Measurements from ENCODE around the gene CAVIN2. TPM values are rescaled to one million over a fixed set of nuclear protein-coding genes. Genes with fewer than 3 reads are reported as not detected.

The CAVIN2 gene
- total RNA-seq, 1 experiment from 2014 or later, result 2.3 TPM

GRCh38 chr2:191889931-191890330 is 43.0 kb upstream of the CAVIN2 start:
- no peak for DNase-seq
- Histone ChIP-seq H3K9me2 (ENCODE audit: insufficient read depth) (no peaks in the 10 kb centered on the region), H3K27me3 (ENCODE audit: insufficient read depth, low read depth) (no peaks in the 10 kb centered on the region), H4K20me1 (ENCODE audit: insufficient read depth) (no peaks in the 10 kb centered on the region), H3F3A (ENCODE audit: insufficient read depth, low read depth) (peaks cover 7% of the 10 kb centered on the region; the same call in 1 of the 2 replicates), H2AFZ (no peak overlapping the region), H3K4me3 (no peak overlapping the region), H3K4me2 (no peak overlapping the region), H3K4me1 (replicated peaks; ENCODE audit: insufficient read depth) (peaks cover 9% of the 10 kb centered on the region), H3K27ac (no peak overlapping the region), H3K36me3 (ENCODE audit: low read depth) (no peaks in the 10 kb centered on the region), H3K9me3 (ENCODE audit: insufficient read depth, low read depth) (peaks cover 7% of the 10 kb centered on the region; the same call in 1 of the 2 replicates), H3K79me2 (ENCODE audit: low read depth) (no peaks in the 10 kb centered on the region)
- TF ChIP-seq, protein P1, sequence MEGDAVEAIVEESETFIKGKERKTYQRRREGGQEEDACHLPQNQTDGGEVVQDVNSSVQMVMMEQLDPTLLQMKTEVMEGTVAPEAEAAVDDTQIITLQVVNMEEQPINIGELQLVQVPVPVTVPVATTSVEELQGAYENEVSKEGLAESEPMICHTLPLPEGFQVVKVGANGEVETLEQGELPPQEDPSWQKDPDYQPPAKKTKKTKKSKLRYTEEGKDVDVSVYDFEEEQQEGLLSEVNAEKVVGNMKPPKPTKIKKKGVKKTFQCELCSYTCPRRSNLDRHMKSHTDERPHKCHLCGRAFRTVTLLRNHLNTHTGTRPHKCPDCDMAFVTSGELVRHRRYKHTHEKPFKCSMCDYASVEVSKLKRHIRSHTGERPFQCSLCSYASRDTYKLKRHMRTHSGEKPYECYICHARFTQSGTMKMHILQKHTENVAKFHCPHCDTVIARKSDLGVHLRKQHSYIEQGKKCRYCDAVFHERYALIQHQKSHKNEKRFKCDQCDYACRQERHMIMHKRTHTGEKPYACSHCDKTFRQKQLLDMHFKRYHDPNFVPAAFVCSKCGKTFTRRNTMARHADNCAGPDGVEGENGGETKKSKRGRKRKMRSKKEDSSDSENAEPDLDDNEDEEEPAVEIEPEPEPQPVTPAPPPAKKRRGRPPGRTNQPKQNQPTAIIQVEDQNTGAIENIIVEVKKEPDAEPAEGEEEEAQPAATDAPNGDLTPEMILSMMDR (conservative IDR thresholded peaks at IDR 0.05), result no peak
- no peak for TF ChIP-seq EZH2 (IDR thresholded peaks at IDR 0.05; ENCODE audit: low read depth)
- intact Hi-C loops (cut with micrococcal nuclease; ENCODE audit: unreplicated experiment), result no loop called here
- CTCF ChIA-PET, result no interaction called here
- no TSS peak for BruUV-seq (replicated peaks)
- POLR2A ChIA-PET (ENCODE audit: unreplicated experiment), result no interaction called here

GRCh38 chr2:191888400-191889166 is 41.7 kb upstream of the CAVIN2 start:
- H4K20me1 ChIP-seq (ENCODE audit: insufficient read depth), result no peaks in the 10 kb centered on the region
- H3K36me3 ChIP-seq (ENCODE audit: low read depth), result no peaks in the 10 kb centered on the region
- ChIA-PET CTCF (no interaction called here), POLR2A (ENCODE audit: unreplicated experiment) (no interaction called here)
- H2AFZ ChIP-seq, result no peak overlapping the region
- no peaks in the 10 kb centered on the region for H3F3A ChIP-seq (ENCODE audit: insufficient read depth, low read depth)
- DNase-seq, result no peak
- intact Hi-C loops (cut with micrococcal nuclease; ENCODE audit: unreplicated experiment), result no loop called here
- no peaks in the 10 kb centered on the region for H3K9me2 ChIP-seq (ENCODE audit: insufficient read depth)
- BruUV-seq (replicated peaks), result no TSS peak
- H3K79me2 ChIP-seq (ENCODE audit: low read depth), result no peaks in the 10 kb centered on the region
- no peaks in the 10 kb centered on the region for H3K27me3 ChIP-seq (ENCODE audit: insufficient read depth, low read depth)
- no peak overlapping the region for H3K27ac ChIP-seq
- peaks cover 7% of the 10 kb centered on the region; the same call in 1 of the 2 replicates for H3K9me3 ChIP-seq (ENCODE audit: insufficient read depth, low read depth)
- TF ChIP-seq EZH2 (IDR thresholded peaks at IDR 0.05; ENCODE audit: low read depth), result no peak
- TF ChIP-seq, protein P1 (conservative IDR thresholded peaks at IDR 0.05), result no peak
- no peak overlapping the region for H3K4me2 ChIP-seq
- no peaks in the 10 kb centered on the region for H3K4me1 ChIP-seq (replicated peaks; ENCODE audit: insufficient read depth)
- H3K4me3 ChIP-seq, result no peak overlapping the region

DNA sequence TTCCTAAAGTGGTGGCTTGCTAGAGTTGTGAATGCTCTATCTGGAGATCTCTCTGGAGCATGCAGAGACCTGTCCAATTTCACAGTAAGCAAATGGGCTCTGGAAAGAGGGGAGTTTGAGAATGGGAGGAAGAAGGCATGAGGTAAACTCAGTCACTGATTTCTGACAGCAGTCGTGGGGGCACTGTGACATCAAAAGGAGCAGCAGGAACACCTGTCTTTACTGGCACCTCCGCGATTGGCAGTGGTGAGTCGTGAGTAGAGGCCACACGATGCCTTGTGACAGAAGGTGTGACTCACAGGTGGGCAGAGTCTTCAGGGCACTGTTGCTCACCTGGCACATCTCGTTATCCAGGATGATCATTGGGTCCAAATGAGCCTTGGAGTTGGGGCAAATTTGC is 38.8 kb upstream of the CAVIN2 start:
- Histone ChIP-seq H3K9me3 (ENCODE audit: insufficient read depth, low read depth) (no peaks in the 10 kb centered on the region), H3K9me2 (ENCODE audit: insufficient read depth) (no peaks in the 10 kb centered on the region), H4K20me1 (ENCODE audit: insufficient read depth) (no peaks in the 10 kb centered on the region), H3K27ac (no peak overlapping the region), H3K79me2 (ENCODE audit: low read depth) (no peaks in the 10 kb centered on the region), H3K4me1 (replicated peaks; ENCODE audit: insufficient read depth) (no peaks in the 10 kb centered on the region), H3K4me2 (no peak overlapping the region), H3K4me3 (no peak overlapping the region), H2AFZ (no peak overlapping the region), H3K27me3 (ENCODE audit: insufficient read depth, low read depth) (no peaks in the 10 kb centered on the region), H3F3A (ENCODE audit: insufficient read depth, low read depth) (no peaks in the 10 kb centered on the region), H3K36me3 (ENCODE audit: low read depth) (no peaks in the 10 kb centered on the region)
- no TSS peak for BruUV-seq (replicated peaks)
- ChIA-PET POLR2A (ENCODE audit: unreplicated experiment) (no interaction called here), CTCF (no interaction called here)
- intact Hi-C loops (cut with micrococcal nuclease; ENCODE audit: unreplicated experiment), result no loop called here
- no peak for DNase-seq
- no peak for TF ChIP-seq EZH2 (IDR thresholded peaks at IDR 0.05; ENCODE audit: low read depth)
- TF ChIP-seq, protein P1 (conservative IDR thresholded peaks at IDR 0.05), result no peak

All from PC-9 (cell line).